Colonic mucosa (tissue), 4 donors: ENCODE measurements around the gene ADAT1. TPM values are rescaled to one million over a fixed set of nuclear protein-coding genes. Genes with fewer than 3 reads are reported as not detected.

ENCODE experiments used
- DNase-seq: peaks from one replicate; pipeline ENCODE4 v3.0.0-alpha.2; 2020
- H3K27ac ChIP-seq: fragments of 200-600 bp; one replicate; pipeline ENCODE4 v1.8.0; 2021
- H3K27me3 ChIP-seq: fragments of 200-600 bp; one replicate; pipeline ENCODE4 v1.8.0; 2021
- H3K36me3 ChIP-seq: fragments of 200-600 bp; one replicate; pipeline ENCODE4 v1.8.0; 2021
- H3K4me1 ChIP-seq: fragments of 200-600 bp; one replicate; pipeline ENCODE4 v1.8.0; 2021; ENCODE audit warnings: mild to moderate bottlenecking
- H3K4me3 ChIP-seq: fragments of 200-600 bp; one replicate; pipeline ENCODE4 v1.8.0; 2021
- H3K9ac ChIP-seq, 2 donors: one replicate each; pipeline ENCODE4 v1.7.0; 2013; ENCODE audit warnings: control low read depth in 2 of 2, low read depth in 2 of 2, low read length in 2 of 2
- H3K9me3 ChIP-seq: fragments of 200-600 bp; one replicate; pipeline ENCODE4 v1.8.0; 2021
- intact Hi-C: fragments of 100-400 bp; cut with DNase I; formaldehyde crosslinking; loops from one replicate; pipeline ENCODE4 v1.14.1; 2022
- total RNA-seq, 2 donors: library from RNA; stranded (reverse); fragmentation: NEBNext Ultra II Directional in 1 of 2; extraction: Animal tissue kit (Norgen Biotek cat#: 25700) in 1 of 2; gene quantifications; one replicate each; pipeline ENCODE4 v1.2.1, GENCODE V29; 2021
- TF ChIP-seq, protein P1 (sequence below): fragments of 200-600 bp; IDR thresholded peaks from one replicate; pipeline ENCODE4 v1.8.0; 2022; ENCODE audit warnings: antibody characterized with exemption, mild to moderate bottlenecking
- donor health status: healthy.
- donor health status: DM: no; HTN: no; CAD: no.
- donor health status: DM: no; HTN: no; CAD: no.

The ADAT1 gene
- total RNA-seq, 2 donors from 2014 or later = 33.0 to 38.8 TPM

DNA sequence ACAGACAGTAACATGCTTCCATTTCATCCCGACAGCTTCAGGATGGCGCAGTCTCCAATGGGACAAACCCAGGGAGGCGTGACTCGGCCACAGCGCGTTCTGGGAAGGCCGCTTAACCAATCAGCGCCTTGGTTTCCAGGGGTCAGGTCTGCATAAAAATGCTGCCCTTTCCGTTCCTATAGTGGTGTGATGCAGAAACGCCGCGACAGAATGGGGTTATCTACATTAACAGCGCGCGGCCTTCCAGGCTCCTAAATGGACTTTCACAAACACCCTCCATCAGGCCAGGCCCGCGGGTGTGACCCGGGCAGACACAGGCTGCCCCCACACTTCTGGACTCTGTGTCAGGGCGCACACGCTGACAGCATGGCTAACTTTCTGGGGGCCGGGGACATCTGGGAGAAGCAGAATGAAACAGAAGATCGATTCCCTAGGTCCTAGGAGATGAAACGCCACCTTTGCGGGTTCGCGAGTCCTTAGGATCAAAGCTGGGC is 67.8 kb downstream of the ADAT1 start:
- H3K4me1 ChIP-seq = no peaks in the 10 kb centered on the region
- peak overlapping the region; percentile 68 to 79 for H3K9ac ChIP-seq
- no peaks in the 10 kb centered on the region for H3K36me3 ChIP-seq
- no peaks in the 10 kb centered on the region for H3K9me3 ChIP-seq
- H3K27ac ChIP-seq = peak overlapping the region; percentile 53
- DNase-seq = peak; percentile 92
- TF ChIP-seq, protein P1, sequence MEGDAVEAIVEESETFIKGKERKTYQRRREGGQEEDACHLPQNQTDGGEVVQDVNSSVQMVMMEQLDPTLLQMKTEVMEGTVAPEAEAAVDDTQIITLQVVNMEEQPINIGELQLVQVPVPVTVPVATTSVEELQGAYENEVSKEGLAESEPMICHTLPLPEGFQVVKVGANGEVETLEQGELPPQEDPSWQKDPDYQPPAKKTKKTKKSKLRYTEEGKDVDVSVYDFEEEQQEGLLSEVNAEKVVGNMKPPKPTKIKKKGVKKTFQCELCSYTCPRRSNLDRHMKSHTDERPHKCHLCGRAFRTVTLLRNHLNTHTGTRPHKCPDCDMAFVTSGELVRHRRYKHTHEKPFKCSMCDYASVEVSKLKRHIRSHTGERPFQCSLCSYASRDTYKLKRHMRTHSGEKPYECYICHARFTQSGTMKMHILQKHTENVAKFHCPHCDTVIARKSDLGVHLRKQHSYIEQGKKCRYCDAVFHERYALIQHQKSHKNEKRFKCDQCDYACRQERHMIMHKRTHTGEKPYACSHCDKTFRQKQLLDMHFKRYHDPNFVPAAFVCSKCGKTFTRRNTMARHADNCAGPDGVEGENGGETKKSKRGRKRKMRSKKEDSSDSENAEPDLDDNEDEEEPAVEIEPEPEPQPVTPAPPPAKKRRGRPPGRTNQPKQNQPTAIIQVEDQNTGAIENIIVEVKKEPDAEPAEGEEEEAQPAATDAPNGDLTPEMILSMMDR = no peak
- peak overlapping the region; percentile 68 for H3K4me3 ChIP-seq
- intact Hi-C loops = loop anchor here (5.0 kb wide), 1 partner anchor 93 kb away; the partner anchor contains the start of gene TMEM170A
- H3K27me3 ChIP-seq = no peaks in the 10 kb centered on the region

DNA sequence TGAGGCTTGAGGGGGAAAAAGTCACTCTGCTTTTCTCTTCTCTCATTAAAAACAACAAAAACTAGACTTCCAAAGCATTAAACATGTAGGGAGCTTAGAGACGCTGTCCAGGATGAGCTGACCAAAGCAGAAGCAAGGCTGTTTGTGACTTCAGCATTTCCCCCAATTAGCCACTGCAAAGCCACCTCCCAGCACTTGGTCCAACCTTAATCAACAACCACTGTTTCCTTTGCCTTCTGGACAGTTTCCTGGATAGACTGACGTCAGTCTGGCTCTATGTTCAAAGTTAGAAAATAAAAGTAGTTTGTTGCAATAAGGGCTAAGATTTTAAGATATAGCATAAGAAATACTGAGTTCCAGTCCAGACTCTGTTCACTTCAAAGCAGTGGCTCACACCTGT is 70.1 kb downstream of the ADAT1 start:
- Histone ChIP-seq H3K36me3 (no peaks in the 10 kb centered on the region), H3K4me1 (no peaks in the 10 kb centered on the region), H3K27me3 (no peaks in the 10 kb centered on the region), H3K4me3 (no peak overlapping the region), H3K9ac (no peak overlapping the region), H3K9me3 (no peaks in the 10 kb centered on the region), H3K27ac (no peak overlapping the region)
- intact Hi-C loops = no loop called here
- no peak for DNase-seq
- TF ChIP-seq, protein P1 = no peak

DNA sequence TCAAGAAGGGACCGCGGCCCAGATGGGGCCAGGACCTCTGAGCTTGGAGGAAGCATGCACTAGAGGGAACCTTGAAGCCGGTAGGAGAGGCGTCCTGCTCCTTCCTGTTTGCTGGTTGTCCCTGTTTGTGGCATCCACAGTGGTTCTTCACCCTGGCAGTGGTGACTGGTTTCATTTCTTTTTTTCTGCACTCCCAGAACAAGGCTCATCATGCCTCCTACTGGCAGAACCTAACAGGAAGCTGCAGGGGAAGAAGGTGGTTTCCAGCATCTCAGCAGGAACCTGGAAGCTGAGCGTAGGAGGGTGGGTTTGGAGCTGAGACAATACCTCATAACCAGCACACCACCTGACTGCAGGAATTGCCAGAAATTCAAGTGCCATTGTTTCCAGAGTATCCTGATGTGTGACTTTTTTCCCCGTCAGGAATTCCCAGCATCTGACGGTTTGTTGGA is 72.8 kb downstream of the ADAT1 start:
- Histone ChIP-seq H3K9ac (peak overlapping the region in 1 of 2 donors; percentile 64), H3K27ac (peak overlapping the region; percentile 34), H3K9me3 (no peaks in the 10 kb centered on the region), H3K4me3 (peak overlapping the region; percentile 17), H3K4me1 (no peaks in the 10 kb centered on the region), H3K27me3 (no peaks in the 10 kb centered on the region), H3K36me3 (no peaks in the 10 kb centered on the region)
- peak; percentile 85 for DNase-seq
- TF ChIP-seq, protein P1 = peak; percentile 56
- intact Hi-C loops = no loop called here

Other genes starting within 250 kb of the ADAT1 start
- gene CFDP1, start 189.8 kb downstream of the ADAT1 start, total RNA-seq = 10 to 100 TPM; 61.6 to 75.8 TPM
- gene TMEM170A, start 158.6 kb downstream of the ADAT1 start, total RNA-seq = 10 to 100 TPM; 39.7 to 50.9 TPM
- 1 to 10 TPM; 2.7 to 5.6 TPM for gene CHST6, start 127.8 kb downstream of the ADAT1 start, total RNA-seq
- gene CHST5, start 87.2 kb downstream of the ADAT1 start, total RNA-seq = 100 to 1,000 TPM; 107 to 142 TPM
- gene TMEM231, start 67.0 kb downstream of the ADAT1 start, total RNA-seq = 1 to 10 TPM; 4.7 to 6.3 TPM
- 100 to 1,000 TPM in 1 of 2 donors, 10 to 100 TPM in 1; 73.5 to 111 TPM for gene GABARAPL2, start 56.9 kb downstream of the ADAT1 start, total RNA-seq
- gene KARS1, start 24.4 kb upstream of the ADAT1 start, total RNA-seq = 100 to 1,000 TPM; 102 to 151 TPM
- 10 to 100 TPM; 27.1 to 37.0 TPM for gene TERF2IP, start 24.5 kb upstream of the ADAT1 start, total RNA-seq
- gene CPHXL2, start 53.7 kb upstream of the ADAT1 start, total RNA-seq = not detected
- gene DUXB, start 78.2 kb upstream of the ADAT1 start, total RNA-seq = not detected
- not detected for gene CPHXL, start 103.2 kb upstream of the ADAT1 start, total RNA-seq